MCF 10A (cell line): ENCODE data around the gene GRM7. TPM values are rescaled to one million over a fixed set of nuclear protein-coding genes. Genes with fewer than 3 reads are reported as not detected.

Source experiments
- BruUV-seq: library from RNA; stranded (reverse); fragments of 400-500 nt; replicated peaks from 2 replicates; lab custom pipeline; 2021; lab: Mats Ljungman, UMichigan
- CTCF ChIA-PET: fragments of 300-600 bp; sonication (Branson Sonifier 250); formaldehyde crosslinking; extraction: SDS; loops from one replicate; lab custom pipeline; 2021; ENCODE audit warnings: antibody characterized with exemption, inconsistent platforms; lab: Yijun Ruan, JAX
- POLR2A ChIA-PET: fragments of 300-600, 350-650 bp; sonication (Branson Sonifier 250); formaldehyde crosslinking; extraction: SDS; loops from one replicate; lab custom pipeline; 2020; ENCODE audit warnings: antibody characterized with exemption, inconsistent platforms; lab: Yijun Ruan, JAX
- DNase-seq: peaks from one replicate; pipeline ENCODE4 v3.0.0-alpha.2; 2018; ENCODE audit not compliant: unreplicated experiment
- H3K27ac Mint-ChIP-seq: one replicate; pipeline ENCODE4 v1.8.0; 2022; ENCODE audit warnings: mild to moderate bottlenecking, low read depth, mixed read lengths; ENCODE audit not compliant: unreplicated experiment
- H3K27me3 Mint-ChIP-seq: one replicate; pipeline ENCODE4 v1.8.0; 2022; ENCODE audit warnings: mixed read lengths; ENCODE audit not compliant: insufficient read depth, unreplicated experiment
- H3K36me3 Mint-ChIP-seq: one replicate; pipeline ENCODE4 v1.8.0; 2022; ENCODE audit warnings: mild to moderate bottlenecking, moderate library complexity, mixed read lengths; ENCODE audit not compliant: insufficient read depth, unreplicated experiment
- H3K4me1 Mint-ChIP-seq: one replicate; pipeline ENCODE4 v1.8.0; 2022; ENCODE audit warnings: mixed read lengths; ENCODE audit not compliant: insufficient read depth, unreplicated experiment
- H3K4me3 Mint-ChIP-seq: one replicate; pipeline ENCODE4 v1.8.0; 2022; ENCODE audit warnings: mild to moderate bottlenecking, moderate library complexity, mixed read lengths; ENCODE audit not compliant: unreplicated experiment
- H3K9me3 Mint-ChIP-seq: one replicate; pipeline ENCODE4 v1.8.0; 2022; ENCODE audit warnings: mixed read lengths; ENCODE audit not compliant: unreplicated experiment
- intact Hi-C: fragments of 100-400 bp; cut with micrococcal nuclease; formaldehyde crosslinking; loops from 2 replicates; pipeline ENCODE4 v1.14.1; 2022
- total RNA-seq: library from RNA; stranded (reverse); gene quantifications from 2 replicates; pipeline ENCODE4 v1.2.3, GENCODE V29; 2022
- TF ChIP-seq, protein P1 (sequence below): fragments of 200-600 bp; IDR thresholded peaks from one replicate; pipeline ENCODE4 v1.8.0; 2022; ENCODE audit warnings: antibody characterized with exemption, mild to moderate bottlenecking; ENCODE audit not compliant: unreplicated experiment

The GRM7 gene
- total RNA-seq, 1 experiment from 2014 or later, result not detected

DNA sequence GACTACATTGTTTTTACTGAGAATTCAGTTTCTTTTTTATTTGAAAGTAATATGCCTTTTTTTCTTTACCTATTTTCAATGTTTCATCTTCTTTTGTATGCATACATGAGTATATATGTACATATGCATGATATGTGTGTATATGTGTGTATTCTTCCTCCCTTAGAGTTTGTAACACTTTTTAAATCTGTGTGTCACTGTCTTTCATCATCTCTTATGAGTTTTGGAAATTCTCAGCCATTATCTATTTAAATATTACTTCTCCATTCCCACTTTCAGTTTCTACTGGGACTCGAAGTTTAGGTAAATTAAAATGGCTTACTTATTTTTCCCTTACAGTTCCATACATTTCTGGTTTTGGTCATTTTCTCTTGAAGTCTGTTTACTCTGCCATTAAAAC is 754.1 kb downstream of the GRM7 start:
- no peaks in the 10 kb centered on the region for H3K9me3 Mint-ChIP-seq
- no TSS peak for BruUV-seq

DNA sequence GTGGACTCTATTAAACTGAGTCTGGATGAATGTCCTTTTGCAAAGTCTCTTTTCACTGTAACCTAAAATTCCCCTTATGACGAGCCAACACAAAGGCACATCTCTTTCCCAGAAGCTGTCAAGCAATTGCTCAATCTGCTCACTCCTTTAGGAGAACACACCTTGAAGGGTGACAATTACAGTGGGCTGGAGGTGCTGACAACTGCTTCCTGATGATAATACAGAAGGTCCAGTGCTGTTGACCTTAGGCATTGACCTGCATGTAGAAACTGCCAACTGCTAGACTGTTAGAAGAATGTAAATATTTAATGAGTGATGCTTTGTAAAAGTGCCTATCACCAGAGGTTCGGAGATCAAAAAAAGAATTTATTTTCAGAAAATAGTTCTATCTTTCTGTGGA is 757.7 kb downstream of the GRM7 start:
- intact Hi-C loops, result no loop called here
- Mint-ChIP-seq H3K27me3 (no peaks in the 10 kb centered on the region), H3K4me3 (no peak overlapping the region), H3K36me3 (no peaks in the 10 kb centered on the region), H3K27ac (no peak overlapping the region), H3K9me3 (no peaks in the 10 kb centered on the region), H3K4me1 (peaks cover 11% of the 10 kb centered on the region)
- TF ChIP-seq, protein P1, sequence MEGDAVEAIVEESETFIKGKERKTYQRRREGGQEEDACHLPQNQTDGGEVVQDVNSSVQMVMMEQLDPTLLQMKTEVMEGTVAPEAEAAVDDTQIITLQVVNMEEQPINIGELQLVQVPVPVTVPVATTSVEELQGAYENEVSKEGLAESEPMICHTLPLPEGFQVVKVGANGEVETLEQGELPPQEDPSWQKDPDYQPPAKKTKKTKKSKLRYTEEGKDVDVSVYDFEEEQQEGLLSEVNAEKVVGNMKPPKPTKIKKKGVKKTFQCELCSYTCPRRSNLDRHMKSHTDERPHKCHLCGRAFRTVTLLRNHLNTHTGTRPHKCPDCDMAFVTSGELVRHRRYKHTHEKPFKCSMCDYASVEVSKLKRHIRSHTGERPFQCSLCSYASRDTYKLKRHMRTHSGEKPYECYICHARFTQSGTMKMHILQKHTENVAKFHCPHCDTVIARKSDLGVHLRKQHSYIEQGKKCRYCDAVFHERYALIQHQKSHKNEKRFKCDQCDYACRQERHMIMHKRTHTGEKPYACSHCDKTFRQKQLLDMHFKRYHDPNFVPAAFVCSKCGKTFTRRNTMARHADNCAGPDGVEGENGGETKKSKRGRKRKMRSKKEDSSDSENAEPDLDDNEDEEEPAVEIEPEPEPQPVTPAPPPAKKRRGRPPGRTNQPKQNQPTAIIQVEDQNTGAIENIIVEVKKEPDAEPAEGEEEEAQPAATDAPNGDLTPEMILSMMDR, result no peak
- no peak for DNase-seq
- CTCF ChIA-PET, result no interaction called here
- no TSS peak for BruUV-seq
- POLR2A ChIA-PET, result no interaction called here

More for the DNA sequence above, 754.1 kb downstream of the GRM7 start:
- no peaks in the 10 kb centered on the region for H3K36me3 Mint-ChIP-seq
- intact Hi-C loops, result no loop called here
- TF ChIP-seq, protein P1, result no peak
- no peak for DNase-seq
- POLR2A ChIA-PET, result no interaction called here
- CTCF ChIA-PET, result no interaction called here
- no peak overlapping the region for H3K27ac Mint-ChIP-seq
- peaks cover 11% of the 10 kb centered on the region for H3K4me1 Mint-ChIP-seq
- H3K27me3 Mint-ChIP-seq, result no peaks in the 10 kb centered on the region
- H3K4me3 Mint-ChIP-seq, result no peak overlapping the region

DNA sequence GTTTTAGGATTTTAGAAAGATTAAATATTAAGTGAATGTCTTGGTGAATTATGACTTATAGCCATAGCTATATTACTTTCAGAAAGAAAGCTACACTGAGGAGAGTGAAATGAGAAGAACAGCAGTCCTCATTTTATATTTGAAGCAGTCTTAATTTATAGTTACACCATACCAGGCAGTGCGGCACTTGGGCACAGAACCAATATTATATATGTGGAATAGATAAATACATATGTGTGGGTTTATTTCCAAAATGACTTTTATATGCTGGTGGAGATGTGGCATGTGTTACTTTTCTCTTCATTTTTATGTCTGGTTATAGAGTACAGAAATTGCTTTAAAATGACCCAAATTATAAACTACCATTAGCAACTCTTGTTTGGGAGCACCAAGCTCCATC is 759.5 kb downstream of the GRM7 start:
- DNase-seq, result no peak
- Mint-ChIP-seq H3K4me1 (peaks cover 6% of the 10 kb centered on the region), H3K4me3 (no peak overlapping the region), H3K27me3 (no peaks in the 10 kb centered on the region), H3K9me3 (no peaks in the 10 kb centered on the region), H3K27ac (no peak overlapping the region), H3K36me3 (no peaks in the 10 kb centered on the region)
- TF ChIP-seq, protein P1, result no peak
- CTCF ChIA-PET, result no interaction called here
- no TSS peak for BruUV-seq
- POLR2A ChIA-PET, result no interaction called here
- intact Hi-C loops, result no loop called here

DNA sequence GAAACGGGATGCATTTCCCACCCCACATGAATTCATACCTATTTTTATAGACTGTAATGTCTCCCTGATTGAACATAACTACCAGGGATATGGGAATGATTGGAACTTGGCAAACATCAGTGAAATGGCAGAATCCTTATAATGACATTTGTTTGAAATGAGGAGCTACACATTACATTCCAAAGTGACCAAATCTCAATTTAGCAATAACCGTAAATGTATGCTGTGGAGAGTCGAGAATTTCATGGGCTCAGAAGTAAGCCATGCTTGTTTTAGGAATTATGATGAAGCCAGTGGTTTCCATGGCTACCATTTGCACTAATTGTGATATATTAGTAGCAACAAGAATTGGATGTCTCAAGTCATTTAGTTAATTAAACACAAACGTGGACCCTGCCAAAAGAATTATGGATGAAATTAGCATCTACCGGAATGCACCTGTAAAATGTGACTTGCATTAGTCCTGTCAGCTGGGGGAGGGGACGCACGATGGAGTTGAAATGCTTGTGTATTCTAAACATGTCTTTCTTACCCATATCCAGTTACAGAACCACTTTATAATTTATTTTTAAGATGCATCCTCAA is 760.2 kb downstream of the GRM7 start:
- ChIA-PET POLR2A (no interaction called here), CTCF (interaction anchor here (0.6 kb wide), 1 partner anchor 1501 kb away, joined by 5 read pairs; no protein-coding TSS in a partner anchor)
- no peaks in the 10 kb centered on the region for H3K9me3 Mint-ChIP-seq
- H3K27ac Mint-ChIP-seq, result no peak overlapping the region
- TF ChIP-seq, protein P1, result no peak
- H3K36me3 Mint-ChIP-seq, result no peaks in the 10 kb centered on the region
- BruUV-seq, result no TSS peak
- no peaks in the 10 kb centered on the region for H3K27me3 Mint-ChIP-seq
- intact Hi-C loops, result no loop called here
- DNase-seq, result no peak
- H3K4me3 Mint-ChIP-seq, result no peak overlapping the region
- peaks cover 6% of the 10 kb centered on the region for H3K4me1 Mint-ChIP-seq
